GM19467 (cell line): ENCODE measurements around the gene TBCC.

Experiments used
- ATAC-seq: cut with Tn5 transposase; IDR thresholded peaks from one replicate; pipeline ENCODE4 v1.9.1; 2021; ENCODE audit warnings: mild to moderate bottlenecking, moderate library complexity; ENCODE audit not compliant: unreplicated experiment

Gene TBCC

DNA sequence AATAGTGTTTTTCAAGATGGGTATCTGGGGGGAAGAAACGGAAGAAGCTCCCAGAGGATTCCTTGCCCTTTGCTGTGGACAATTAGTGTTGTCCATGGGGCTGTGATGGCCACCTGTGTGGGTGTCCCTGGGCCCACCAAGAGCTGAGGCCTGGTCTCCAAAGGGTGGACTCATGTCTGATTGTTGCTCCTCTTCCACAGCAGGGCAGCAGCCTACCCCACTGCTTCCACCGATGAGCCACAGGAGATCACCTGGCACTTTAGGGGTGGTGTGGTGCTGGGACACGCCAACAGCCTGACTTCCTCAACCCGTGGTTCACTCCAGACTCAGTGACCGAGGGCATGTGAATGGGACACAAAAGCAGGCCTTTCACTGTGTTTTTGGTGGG is 48.6 kb downstream of the TBCC start:
- no peak for ATAC-seq

DNA sequence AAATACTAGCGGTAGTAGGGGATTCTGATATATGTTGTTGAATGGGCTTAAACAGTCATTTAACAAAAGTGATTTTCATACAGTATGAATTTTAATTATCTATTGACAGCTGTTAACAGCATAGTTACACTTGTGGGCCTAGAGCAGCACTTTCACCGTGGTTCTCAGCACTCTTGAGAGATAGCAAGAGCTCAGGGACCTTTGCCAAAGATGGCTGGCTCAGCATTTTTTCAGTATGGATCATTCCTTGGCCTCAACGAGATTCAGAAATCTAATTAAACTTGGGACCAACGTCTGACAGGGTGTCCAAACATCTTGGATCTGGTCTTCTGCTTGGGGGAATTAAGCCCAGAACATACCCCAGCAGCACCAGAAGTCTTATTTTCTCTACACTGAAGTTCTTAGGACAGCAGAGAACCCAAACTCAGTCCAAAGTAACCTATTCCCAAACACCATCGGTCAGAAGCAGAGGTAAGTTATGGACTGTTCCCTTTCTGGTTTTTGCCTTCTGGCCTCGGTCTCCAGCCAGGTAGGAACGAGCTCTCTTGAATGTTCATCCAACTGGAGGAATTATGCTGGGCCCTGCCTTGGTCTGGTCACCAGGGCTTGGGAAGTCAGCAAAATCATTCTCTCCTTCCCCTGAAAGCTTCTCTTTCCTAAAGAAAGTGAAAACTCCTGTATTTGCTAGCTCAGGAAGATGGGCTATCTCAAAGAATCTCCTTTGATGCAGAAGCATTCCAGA is 49.2 kb downstream of the TBCC start:
- no peak for ATAC-seq

DNA sequence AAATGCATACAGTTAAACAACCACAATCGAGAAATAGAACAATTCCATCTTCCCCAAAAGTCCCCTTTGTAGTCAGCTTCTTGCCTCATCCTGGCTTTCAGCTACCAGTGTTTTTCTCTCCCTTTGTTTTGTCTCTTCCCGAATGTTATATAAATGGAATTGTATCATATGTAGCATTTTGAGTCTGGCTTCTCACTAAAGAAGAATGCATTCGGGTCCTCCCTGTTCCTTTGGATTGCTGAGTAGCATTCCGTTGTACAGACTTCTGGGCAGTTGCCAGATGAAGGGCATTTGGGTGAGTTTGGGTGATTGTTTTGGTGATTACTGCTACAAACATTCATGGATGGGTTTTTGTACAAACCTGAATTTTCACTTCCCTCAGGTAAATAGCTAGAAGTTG is 51.3 kb downstream of the TBCC start:
- no peak for ATAC-seq
